ENCODE results near the gene RBX1. TPM values are rescaled to one million over a fixed set of nuclear protein-coding genes. Genes with fewer than 3 reads are reported as not detected.

RBX1 gene
- total and polyA plus RNA-seq, 2 of the 8 experiments (the other 6 are each of a cell fraction or from before 2014, with no cell fraction given), result 76.5 to 119 TPM

DNA sequence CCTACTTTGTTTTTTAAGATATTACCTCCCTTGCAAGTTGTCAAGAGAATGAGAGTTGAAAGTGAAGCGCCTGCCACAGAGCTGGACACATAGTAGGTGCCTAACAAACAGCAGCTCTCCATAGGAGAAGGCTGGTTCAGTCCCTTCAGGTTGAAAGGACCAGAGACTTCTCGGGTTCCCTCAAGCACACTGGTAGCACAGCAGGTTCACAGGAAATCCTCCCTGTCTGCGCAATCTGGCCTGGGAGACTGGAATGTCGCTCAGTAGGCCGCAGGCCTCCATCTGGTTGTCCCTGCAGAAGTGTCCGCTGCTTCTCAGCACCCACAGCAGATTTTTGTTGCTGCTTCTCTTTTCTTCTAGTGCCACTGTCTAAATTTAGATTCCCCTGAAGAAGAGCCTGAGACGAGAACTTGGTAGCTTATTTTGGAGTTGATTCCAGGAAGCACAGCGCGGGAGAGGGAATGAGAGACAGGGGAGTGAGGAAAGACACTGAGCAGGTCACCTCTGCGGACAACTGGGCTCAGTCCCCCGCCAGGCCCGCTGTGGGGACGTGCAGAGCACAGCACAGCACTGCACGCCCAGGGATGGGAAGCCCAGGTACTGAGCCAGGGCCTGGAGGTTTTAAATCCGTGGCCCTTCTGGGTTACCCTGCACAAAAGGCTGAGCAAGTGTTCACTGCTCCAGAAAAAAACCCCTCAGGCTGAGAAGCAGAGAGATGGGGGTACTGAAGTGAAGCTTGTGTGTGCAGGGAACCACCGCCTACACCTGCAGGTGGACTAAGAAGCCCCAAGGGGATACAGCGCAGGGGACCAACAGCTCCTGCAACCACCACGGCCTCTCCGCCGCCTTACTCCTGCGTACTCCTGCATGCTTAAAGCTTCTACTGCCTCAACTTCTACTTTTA, 31.6 kb downstream of the RBX1 start:
- Histone ChIP-seq H3K79me2 (ENCODE audit: control insufficient read depth in 1 of 2, insufficient read depth in 2 of 2, low read length in 2 of 2) (no peaks in the 10 kb centered on the region), H2AFZ (ENCODE audit: low read length) (peak overlapping the region; percentile 70; the same call in 1 of the 2 replicates), H3K23me2 (ENCODE audit: low read depth, low read length) (no peaks in the 10 kb centered on the region), H4K20me1 (replicated peaks in 1 of 2; ENCODE audit: control insufficient read depth in 1 of 2, insufficient read depth in 2 of 2, low read length in 2 of 2) (no peaks in the 10 kb centered on the region), H2BK20ac (ENCODE audit: low read length) (no peak overlapping the region), H3K18ac (ENCODE audit: extremely low read depth, low read length) (no peak overlapping the region), H3K27me3 (replicated peaks in 1 of 4; ENCODE audit: control insufficient read depth in 3 of 4, extremely low read depth in 1 of 4, insufficient read depth in 3 of 4, low read length in 3 of 4) (no peaks in the 10 kb centered on the region), H2AK5ac (ENCODE audit: low read depth, low read length) (no peak overlapping the region), H3K14ac (ENCODE audit: insufficient read length) (no peak overlapping the region), H3K9ac (replicated peaks in 1 of 4; ENCODE audit: extremely low read depth in 1 of 4, low read depth in 3 of 4, low read length in 3 of 4) (no peak overlapping the region), H3K79me1 (ENCODE audit: low read depth, low read length) (no peaks in the 10 kb centered on the region), H3K9me3 (ENCODE audit: insufficient read depth in 2 of 2, low read depth in 1 of 2, low read length in 1 of 2) (no peaks in the 10 kb centered on the region), H3K27ac (ENCODE audit: low read depth, low read length) (no peak overlapping the region), H3K23ac (ENCODE audit: insufficient read length) (no peak overlapping the region), H2BK5ac (ENCODE audit: low read depth, low read length) (no peak overlapping the region), H4K5ac (ENCODE audit: insufficient read length, low read depth, low read length) (no peak overlapping the region), H4K8ac (ENCODE audit: extremely low read depth, insufficient read depth, low read length) (no peak overlapping the region; the same call in 1 of the 2 replicates), H2BK12ac (ENCODE audit: low read depth, low read length) (no peak overlapping the region), H3K4me2 (ENCODE audit: insufficient read depth in 1 of 2, low read depth in 2 of 2, low read length in 2 of 2) (no peak overlapping the region), H3K4me1 (replicated peaks in 1 of 4; ENCODE audit: control insufficient read depth in 3 of 4, insufficient read depth in 4 of 4, low read length in 3 of 4) (no peaks in the 10 kb centered on the region), H3K4me3 (ENCODE audit: extremely low read depth in 1 of 4, insufficient read depth in 2 of 4, low read depth in 3 of 4, low read length in 4 of 4) (no peak overlapping the region), H3K36me3 (ENCODE audit: control insufficient read depth in 2 of 4, insufficient read depth in 4 of 4, low read length in 3 of 4) (no peaks in the 10 kb centered on the region), H2BK120ac (replicated peaks; ENCODE audit: low read depth, low read length) (no peak overlapping the region), H2BK15ac (ENCODE audit: low read length) (no peak overlapping the region), H4K91ac (replicated peaks; ENCODE audit: insufficient read length, low read length) (no peak overlapping the region), H3K4ac (replicated peaks; ENCODE audit: insufficient read length, low read depth, low read length) (no peak overlapping the region), H3K56ac (replicated peaks; ENCODE audit: insufficient read length, low read depth, low read length) (no peak overlapping the region)
- WGBS, 2 experiments (ENCODE audit: extremely low coverage in 1 of 2, insufficient coverage in 1 of 2, insufficient read length in 1 of 2, insufficient replicate concordance in 2 of 2, low coverage in 1 of 2, low lambda C conversion rate in 2 of 2, missing lambda C conversion rate in 1 of 2), result 90% methylated on average over 21 of the region's 21 CpGs; no CpG with 5 or more reads in 1 of the 2 experiments
- DNase-seq (ENCODE audit: low read depth in 1 of 2, low spot score in 2 of 2), result no peak
- no peak for FAIRE-seq
- POLR2A ChIA-PET (ENCODE audit: partially characterized antibody), result interaction anchor here (0.9 to 1.9 kb wide), 6 partner anchors 10 to 97 kb away, joined by 3 to 8 read pairs (median 3); no protein-coding TSS in a partner anchor
- CTCF ChIA-PET (ENCODE audit: partially characterized antibody), result interaction anchor here (0.9 to 2.0 kb wide), 4 partner anchors 21 to 69 kb away, joined by 3 to 6 read pairs (median 4); no protein-coding TSS in a partner anchor
- TF ChIP-seq EGR1 (IDR thresholded peaks at IDR 0.05; ENCODE audit: borderline replicate concordance, low read depth, low read length) (no peak), CTBP2 (IDR thresholded peaks at IDR 0.05; ENCODE audit: borderline replicate concordance, insufficient read depth, insufficient read length, low read length) (no peak), YY1 (IDR thresholded peaks at IDR 0.05; ENCODE audit: low read depth, low read length) (no peak), POLR2A (IDR thresholded peaks at IDR 0.05; ENCODE audit: control extremely low read depth in 1 of 2, low read depth in 2 of 2, low read length in 2 of 2) (no peak), TAF1 (IDR thresholded peaks at IDR 0.05; ENCODE audit: low read depth, low read length) (no peak), JUND (IDR thresholded peaks at IDR 0.05; ENCODE audit: low read length) (no peak), RAD21 (IDR thresholded peaks at IDR 0.05 in 1 of 2, conservative IDR thresholded peaks at IDR 0.05 in 1 of 2; ENCODE audit: low read depth in 2 of 2, low read length in 2 of 2) (no peak), SIX5 (IDR thresholded peaks at IDR 0.05; ENCODE audit: low read depth, low read length) (no peak), CEBPB (IDR thresholded peaks at IDR 0.05; ENCODE audit: low read depth, low read length) (no peak), SRF (IDR thresholded peaks at IDR 0.05; ENCODE audit: low read depth, low read length) (no peak)
- TF ChIP-seq, protein P1, sequence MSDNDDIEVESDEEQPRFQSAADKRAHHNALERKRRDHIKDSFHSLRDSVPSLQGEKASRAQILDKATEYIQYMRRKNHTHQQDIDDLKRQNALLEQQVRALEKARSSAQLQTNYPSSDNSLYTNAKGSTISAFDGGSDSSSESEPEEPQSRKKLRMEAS (IDR thresholded peaks at IDR 0.05), result no peak
- TF ChIP-seq, protein P2, sequence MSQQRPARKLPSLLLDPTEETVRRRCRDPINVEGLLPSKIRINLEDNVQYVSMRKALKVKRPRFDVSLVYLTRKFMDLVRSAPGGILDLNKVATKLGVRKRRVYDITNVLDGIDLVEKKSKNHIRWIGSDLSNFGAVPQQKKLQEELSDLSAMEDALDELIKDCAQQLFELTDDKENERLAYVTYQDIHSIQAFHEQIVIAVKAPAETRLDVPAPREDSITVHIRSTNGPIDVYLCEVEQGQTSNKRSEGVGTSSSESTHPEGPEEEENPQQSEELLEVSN (IDR thresholded peaks at IDR 0.05), result no peak
